GM18505 (cell line): ENCODE measurements around the gene ZMIZ1.

Experiments used
- ATAC-seq: cut with Tn5 transposase; IDR thresholded peaks from one replicate; pipeline ENCODE4 v1.9.1; 2021; ENCODE audit not compliant: unreplicated experiment
- POLR2A ChIP-seq: IDR thresholded peaks from 4 replicates; pipeline ENCODE4 v1.6.1; 2011; ENCODE audit warnings: borderline replicate concordance; ENCODE audit not compliant: insufficient read depth, insufficient read length; ENCODE audit errors: extremely low read depth

ZMIZ1 gene

DNA sequence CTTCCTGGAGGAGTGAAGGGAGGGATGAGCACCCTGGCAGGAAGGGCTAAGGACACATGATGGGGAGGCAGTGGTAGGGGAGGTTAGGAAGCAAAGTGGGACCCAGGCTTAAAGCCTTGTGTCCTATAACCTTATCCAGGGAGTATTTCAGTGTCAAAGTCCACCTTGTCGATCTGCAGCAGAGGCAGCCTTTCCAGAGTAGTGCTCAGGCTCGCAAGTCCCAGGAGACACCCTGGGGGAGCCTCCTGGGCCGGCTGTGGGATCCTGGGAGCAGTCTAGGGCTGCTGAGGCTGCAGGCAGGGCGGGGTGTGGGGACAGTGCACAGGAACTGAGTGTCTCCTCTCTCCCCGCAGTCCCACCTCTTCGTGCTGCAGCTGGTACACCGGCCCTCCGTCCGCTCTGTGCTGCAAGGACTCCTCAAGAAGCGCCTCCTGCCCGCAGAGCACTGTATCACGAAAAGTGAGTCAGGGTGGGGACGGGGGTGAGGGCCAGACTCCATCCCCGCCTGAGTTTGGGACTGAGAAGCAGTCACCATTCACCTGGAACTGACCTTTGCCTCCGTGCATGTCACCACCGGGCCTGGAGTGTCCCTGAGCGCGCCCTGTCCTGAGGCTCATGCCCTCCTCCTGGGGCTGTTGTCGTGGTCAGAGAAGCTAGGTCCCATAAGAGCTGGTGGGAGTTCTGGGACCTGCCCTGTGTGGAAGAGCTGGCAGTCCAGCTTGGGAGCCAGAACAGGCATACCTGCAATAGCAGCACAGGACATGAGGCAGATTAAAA is 233.2 kb downstream of the ZMIZ1 start:
- no peak for ATAC-seq
- TF ChIP-seq POLR2A: no peak

- TF ChIP-seq POLR2A: no peak
These were observed 235.1 kb downstream of the ZMIZ1 start for GRCh38 chr10:79303631-79304478.

GRCh38 chr10:79304479-79305087 is 235.8 kb downstream of the ZMIZ1 start:
- TF ChIP-seq POLR2A: no peak
- ATAC-seq: no peak

More at GRCh38 chr10:79303631-79304478, 235.1 kb downstream of the ZMIZ1 start:
- no peak for ATAC-seq

DNA sequence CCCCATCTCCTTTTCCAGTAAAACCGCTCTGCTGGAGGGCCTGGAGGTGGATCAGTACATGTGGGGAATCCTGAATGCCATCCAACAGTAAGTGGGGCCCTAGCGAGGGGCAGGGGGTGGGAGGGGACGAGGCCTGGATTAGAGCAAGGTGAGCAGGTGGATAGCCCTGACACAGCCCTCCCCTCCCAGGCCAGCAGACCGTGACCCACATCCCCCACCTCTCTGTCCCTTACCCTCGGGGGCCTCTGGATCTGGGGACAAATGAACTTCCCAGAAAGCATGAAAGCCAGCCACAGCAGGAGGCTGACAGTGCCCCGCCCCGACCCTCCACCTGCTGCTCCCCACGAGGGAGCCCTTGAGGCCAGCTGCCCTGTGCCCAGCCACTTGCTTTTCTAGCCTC is 236.7 kb downstream of the ZMIZ1 start:
- no peak for TF ChIP-seq POLR2A
- no peak for ATAC-seq

- TF ChIP-seq POLR2A: no peak
- ATAC-seq: no peak
These were observed 237.2 kb downstream of the ZMIZ1 start for GRCh38 chr10:79305988-79306387.

DNA sequence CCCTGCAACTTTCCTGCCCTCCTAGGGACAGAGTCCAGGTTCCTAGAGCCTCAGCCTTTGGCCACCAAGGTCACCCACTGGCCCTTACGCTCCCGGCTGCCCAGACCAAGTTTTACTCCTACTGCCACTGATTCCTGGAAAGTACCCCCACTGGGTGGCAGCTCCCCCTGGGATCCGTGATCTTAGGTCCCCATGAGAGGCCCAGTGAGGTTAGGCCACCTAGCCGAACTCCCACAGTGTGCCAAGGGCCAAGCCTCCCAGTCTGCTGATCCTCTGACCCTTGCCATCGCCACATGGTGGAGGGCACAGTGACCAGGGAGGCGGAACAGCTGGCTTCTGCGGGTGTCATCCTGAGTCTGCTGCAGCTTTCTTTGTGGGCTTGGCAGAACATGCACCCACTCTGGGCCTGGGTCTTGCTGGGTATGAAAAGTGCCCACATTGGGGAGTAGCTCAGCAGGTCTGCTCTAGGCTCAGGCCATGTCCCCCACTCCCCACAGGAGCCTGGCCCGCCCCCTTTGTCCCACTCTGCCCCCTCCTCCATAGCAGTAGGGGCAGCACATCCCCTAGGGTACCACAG is 238.0 kb downstream of the ZMIZ1 start:
- ATAC-seq: no peak
- TF ChIP-seq POLR2A: no peak

DNA sequence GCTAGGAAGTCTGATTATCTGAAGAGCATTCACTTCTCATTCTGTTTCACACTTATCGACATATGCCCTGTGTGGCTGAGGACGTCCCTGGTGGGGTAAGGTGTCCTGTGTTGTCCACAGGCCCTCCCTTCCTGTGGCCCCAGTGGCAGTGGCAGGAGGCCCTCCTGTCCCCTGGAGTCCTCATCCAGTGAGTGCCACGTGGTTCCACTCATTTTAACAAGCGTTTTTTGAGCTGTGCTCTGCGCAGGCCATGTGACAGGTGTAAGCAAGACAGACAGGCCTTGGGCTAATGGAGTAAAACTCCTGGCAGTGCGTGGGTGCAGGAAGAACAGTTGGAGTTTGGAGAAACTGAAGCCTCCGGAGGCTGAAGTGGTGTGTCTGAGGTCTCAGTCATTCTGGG is 239.2 kb downstream of the ZMIZ1 start:
- no peak for ATAC-seq

DNA sequence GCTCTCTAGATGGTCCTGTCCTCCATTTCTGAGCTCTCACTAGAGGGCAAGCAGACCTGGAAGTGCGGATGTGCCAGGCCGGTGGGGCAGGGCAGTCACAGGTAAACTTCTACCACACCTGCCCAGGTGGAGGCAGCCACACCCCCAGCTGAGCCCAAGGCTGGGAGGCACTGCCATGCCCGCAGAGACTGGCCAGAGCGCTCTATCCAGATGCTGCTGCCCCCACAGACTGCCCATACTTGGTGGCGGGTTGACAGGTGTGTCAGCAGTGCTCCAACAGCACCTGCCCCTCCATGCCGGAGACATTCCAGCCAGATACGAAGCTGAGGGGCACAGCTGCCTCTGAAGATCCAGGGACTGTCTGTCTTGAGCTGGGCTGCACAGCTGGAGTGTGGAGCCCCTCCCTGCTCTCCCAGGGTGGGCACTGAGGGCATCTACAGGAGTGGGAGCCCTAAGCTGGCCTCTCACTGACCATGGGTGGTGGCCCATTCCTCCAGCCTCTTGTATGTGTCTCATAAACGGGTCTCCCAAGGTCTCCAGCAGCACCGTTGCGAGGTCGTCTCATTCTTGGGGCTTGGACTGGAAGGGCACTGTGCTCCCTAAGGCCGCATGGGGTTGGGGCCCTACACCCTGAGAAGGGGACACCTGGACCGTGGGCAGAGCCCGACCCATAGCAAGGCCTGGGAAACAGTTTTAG is 240.4 kb downstream of the ZMIZ1 start:
- ATAC-seq: no peak
- TF ChIP-seq POLR2A: no peak

More for the DNA sequence above, 239.2 kb downstream of the ZMIZ1 start:
- TF ChIP-seq POLR2A: no peak

DNA sequence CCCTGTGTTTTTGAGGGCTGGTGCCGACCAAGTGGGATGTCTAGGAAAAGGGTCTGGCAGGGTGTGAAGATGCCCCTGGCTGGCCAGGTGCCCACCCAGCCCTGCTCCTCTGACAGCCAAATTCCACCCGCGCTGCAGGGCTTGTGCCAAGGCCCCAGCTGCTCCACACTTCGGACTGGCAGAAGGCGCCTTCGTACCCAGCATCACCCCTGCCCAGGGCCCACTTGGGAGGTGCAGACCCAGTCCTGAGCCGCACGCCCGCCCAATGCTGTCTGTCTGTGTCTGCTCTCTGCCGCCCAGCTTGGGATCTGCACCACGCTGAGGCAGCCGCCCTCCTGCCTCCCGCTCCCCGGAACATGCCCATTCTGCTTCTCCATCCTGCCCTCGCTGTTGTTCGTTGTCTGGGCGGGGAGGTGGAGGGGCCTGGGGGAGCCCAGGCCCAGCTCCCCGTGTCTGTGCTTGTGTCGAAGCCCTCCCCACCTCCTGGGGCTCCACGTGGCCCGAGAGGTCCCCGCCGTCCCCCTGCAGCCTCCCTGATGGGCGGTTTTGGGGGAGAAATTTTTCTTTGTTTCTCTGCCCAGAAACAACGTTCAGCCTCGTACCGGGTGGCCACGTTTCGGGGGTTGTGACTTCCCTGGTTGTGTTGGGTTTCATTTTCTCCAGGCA is 241.6 kb downstream of the ZMIZ1 start:
- TF ChIP-seq POLR2A: no peak
- no peak for ATAC-seq

GRCh38 chr10:79310911-79311573 is 242.3 kb downstream of the ZMIZ1 start:
- no peak for ATAC-seq
- no peak for TF ChIP-seq POLR2A

GRCh38 chr10:79311581-79312407 is 243.0 kb downstream of the ZMIZ1 start:
- ATAC-seq: no peak
- TF ChIP-seq POLR2A: no peak

DNA sequence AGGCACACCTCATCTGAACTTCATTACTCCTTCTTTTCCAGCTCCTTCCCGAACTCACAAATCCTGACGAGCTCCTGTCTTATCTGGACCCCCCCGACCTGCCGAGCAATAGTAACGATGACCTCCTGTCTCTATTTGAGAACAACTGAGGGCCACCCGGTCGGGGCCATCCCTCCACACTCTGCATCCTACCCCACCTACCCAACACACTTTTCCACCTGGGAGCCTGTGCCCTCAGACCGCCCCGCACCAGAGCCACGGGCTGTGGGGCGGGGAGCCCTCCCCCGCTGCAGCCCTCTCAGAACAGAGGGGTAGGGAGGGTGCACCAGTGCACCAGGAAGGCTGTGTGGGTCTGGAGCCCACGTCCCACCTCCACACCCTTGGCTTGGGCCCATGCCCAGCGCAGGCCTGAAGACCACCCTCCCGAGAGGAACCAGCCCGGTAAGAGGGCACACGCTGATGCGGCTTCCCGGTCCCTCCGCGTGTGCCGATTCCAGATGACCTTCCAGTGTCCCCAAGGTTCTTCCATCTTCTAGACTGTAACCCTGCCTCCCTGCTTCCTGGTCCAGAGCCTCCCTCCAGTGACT is 243.9 kb downstream of the ZMIZ1 start:
- no peak for TF ChIP-seq POLR2A

More for the DNA sequence above, 243.9 kb downstream of the ZMIZ1 start:
- ATAC-seq: no peak
